ENCODE results near the gene AFG3L2. TPM values are rescaled to one million over a fixed set of nuclear protein-coding genes. Genes with fewer than 3 reads are reported as not detected.

Gene AFG3L2
- total and polyA plus RNA-seq, 7 donors = 31.4 to 56.6 (median 43.7) TPM

- DNase-seq = no peak
- H3K36me3 ChIP-seq = peaks cover 0 to 15% (median 6%) of the 10 kb centered on the region in 4 donors
- 31 to 72% methylated on average over 4 of the region's 4 CpGs for WGBS, 2 donors
- H3K27ac ChIP-seq = no peak overlapping the region
- TF ChIP-seq POLR2A (IDR thresholded peaks at IDR 0.05) (no peak), POLR2AphosphoS5 (IDR thresholded peaks at IDR 0.05) (no peak), EP300 (IDR thresholded peaks at IDR 0.05) (no peak), CTCF (IDR thresholded peaks at IDR 0.05) (no peak)
- no peaks in the 10 kb centered on the region for H3K27me3 ChIP-seq
- peaks cover 0 to 52% (median 40%) of the 10 kb centered on the region in 4 donors for H3K4me1 ChIP-seq
- no peak overlapping the region for H3K4me3 ChIP-seq
- intact Hi-C loops (cut with DNase I) = no loop called here
- H3K9me3 ChIP-seq = no peaks in the 10 kb centered on the region
Measured at GRCh38 chr18:12373116-12373770, 3.8 kb downstream of the AFG3L2 start.

DNA sequence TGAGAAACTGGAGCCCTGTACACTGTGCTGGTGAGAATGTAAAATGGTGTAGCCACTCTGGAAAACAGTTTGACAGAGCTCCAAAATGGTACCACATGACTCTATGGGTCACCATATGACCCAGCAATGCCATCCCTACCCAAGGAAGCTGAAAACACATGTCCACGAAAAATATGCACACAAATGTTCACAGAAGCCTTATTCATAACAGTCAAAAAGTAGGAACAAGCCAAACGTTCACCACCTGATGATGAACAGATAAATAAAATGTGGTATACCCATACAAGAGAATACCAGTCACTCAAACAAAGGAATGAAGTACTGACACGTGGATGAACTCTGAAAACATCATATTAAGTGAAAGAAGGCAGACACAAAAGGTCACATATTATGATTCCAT, 4.6 kb downstream of the AFG3L2 start:
- Histone ChIP-seq H3K27ac (no peak overlapping the region), H3K4me3 (no peak overlapping the region), H3K4me1 (peaks cover 0 to 46% (median 37%) of the 10 kb centered on the region in 4 donors), H3K9me3 (no peaks in the 10 kb centered on the region), H3K27me3 (no peaks in the 10 kb centered on the region), H3K36me3 (peaks cover 3 to 22% (median 10%) of the 10 kb centered on the region in 4 donors)
- 25 to 64% methylated on average over 3 of the region's 3 CpGs for WGBS, 2 donors
- intact Hi-C loops (cut with DNase I) = no loop called here
- DNase-seq = no peak
- TF ChIP-seq POLR2AphosphoS5 (IDR thresholded peaks at IDR 0.05) = no peak
- no peak for TF ChIP-seq POLR2A (IDR thresholded peaks at IDR 0.05)
- no peak for TF ChIP-seq EP300 (IDR thresholded peaks at IDR 0.05)
- no peak for TF ChIP-seq CTCF (IDR thresholded peaks at IDR 0.05)

- 23 to 61% methylated on average over 2 of the region's 2 CpGs for WGBS, 2 donors
- intact Hi-C loops (cut with DNase I) = no loop called here
- no peaks in the 10 kb centered on the region for H3K9me3 ChIP-seq
- DNase-seq = no peak
- H3K27me3 ChIP-seq = no peaks in the 10 kb centered on the region
- H3K27ac ChIP-seq = no peak overlapping the region
- peaks cover 10 to 30% (median 15%) of the 10 kb centered on the region in 4 donors for H3K36me3 ChIP-seq
- TF ChIP-seq POLR2A (IDR thresholded peaks at IDR 0.05) (no peak), CTCF (IDR thresholded peaks at IDR 0.05) (no peak), EP300 (IDR thresholded peaks at IDR 0.05) (no peak), POLR2AphosphoS5 (IDR thresholded peaks at IDR 0.05) (no peak)
- H3K4me1 ChIP-seq = peaks cover 0 to 43% (median 37%) of the 10 kb centered on the region in 4 donors
- no peak overlapping the region for H3K4me3 ChIP-seq
Measured at GRCh38 chr18:12371590-12371989, 5.4 kb downstream of the AFG3L2 start.

DNA sequence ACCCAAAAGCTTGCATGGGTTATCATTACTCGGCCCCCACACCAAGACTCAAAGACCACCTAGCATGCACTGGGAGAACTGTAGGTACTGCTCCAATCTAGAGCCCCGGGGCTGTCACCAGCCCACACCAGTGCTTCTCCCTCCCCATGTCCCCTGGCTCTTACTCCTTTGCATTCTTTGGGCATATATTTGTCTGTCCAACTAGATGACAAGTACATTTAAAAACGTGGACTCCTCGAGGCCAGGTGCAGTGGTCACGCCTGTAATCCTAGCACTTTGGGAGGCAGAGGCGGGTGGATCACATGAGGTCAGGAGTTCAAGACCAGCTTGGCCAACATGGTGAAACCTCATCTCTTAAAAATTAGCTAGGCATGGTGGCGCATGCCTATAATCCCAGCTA, 7.8 kb downstream of the AFG3L2 start:
- H3K36me3 ChIP-seq = peaks cover 19 to 51% (median 26%) of the 10 kb centered on the region in 4 donors
- no peak overlapping the region for H3K4me3 ChIP-seq
- 69 to 89% methylated on average over 7 of the region's 7 CpGs for WGBS, 2 donors
- no peak for DNase-seq
- H3K27ac ChIP-seq = no peak overlapping the region
- H3K9me3 ChIP-seq = no peaks in the 10 kb centered on the region
- no peak for TF ChIP-seq EP300 (IDR thresholded peaks at IDR 0.05)
- no peaks in the 10 kb centered on the region for H3K27me3 ChIP-seq
- peaks cover 0 to 28% (median 15%) of the 10 kb centered on the region in 4 donors for H3K4me1 ChIP-seq
- intact Hi-C loops (cut with DNase I) = no loop called here

DNA sequence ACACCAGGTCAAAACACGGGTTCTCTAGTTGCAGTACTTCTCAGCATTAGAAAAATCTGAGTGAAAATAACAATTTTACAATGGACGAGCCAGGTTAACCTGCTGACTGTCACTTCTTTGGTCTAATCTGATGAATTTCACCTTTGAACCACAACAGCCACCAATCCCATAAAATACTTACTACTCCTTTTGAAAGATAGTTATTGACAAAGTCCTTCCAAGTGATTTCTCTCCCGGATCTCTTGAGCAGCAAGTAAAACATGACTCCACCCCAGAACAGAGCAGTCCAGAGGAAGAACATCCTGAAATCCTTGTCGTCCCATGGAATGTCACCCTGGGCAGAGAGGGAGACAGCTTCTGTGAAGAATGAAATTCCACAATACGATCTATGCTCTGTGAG, 10.2 kb downstream of the AFG3L2 start:
- H3K27me3 ChIP-seq = no peaks in the 10 kb centered on the region
- no peaks in the 10 kb centered on the region for H3K9me3 ChIP-seq
- no peak for DNase-seq
- no peak overlapping the region for H3K27ac ChIP-seq
- no peak overlapping the region for H3K4me3 ChIP-seq
- H3K4me1 ChIP-seq = peaks cover 0 to 19% (median 12%) of the 10 kb centered on the region in 4 donors
- intact Hi-C loops (cut with DNase I) = no loop called here
- TF ChIP-seq CTCF (IDR thresholded peaks at IDR 0.05) (no peak), POLR2AphosphoS5 (IDR thresholded peaks at IDR 0.05) (no peak), POLR2A (IDR thresholded peaks at IDR 0.05) (no peak), EP300 (IDR thresholded peaks at IDR 0.05) (no peak)
- WGBS, 2 donors = 50 to 80% methylated on average over 5 of the region's 5 CpGs
- H3K36me3 ChIP-seq = peaks cover 19 to 74% (median 28%) of the 10 kb centered on the region in 4 donors

Data from sigmoid colon (tissue), 7 donors.